Lower leg skin (tissue), 4 donors: ENCODE measurements around the gene TOMM6. TPM values are rescaled to one million over a fixed set of nuclear protein-coding genes. Genes with fewer than 3 reads are reported as not detected.
"Not testable (repeated sequence)": the region's sequence is repeated elsewhere in the genome, so short reads cannot be mapped to it uniquely, and the experiment has no call there.

Experiments used
- DNase-seq, 2 donors: peaks; one replicate each; pipeline ENCODE4 v3.0.0-alpha.2; 2019; ENCODE audit warnings: low spot score in 2 of 2
- H3K4me3 ChIP-seq: fragments of 200-600 bp; sonication (generic); 2 replicates; pipeline ENCODE4 v1.5.1; 2017; ENCODE audit warnings: mild to moderate bottlenecking, low read depth; ENCODE audit not compliant: poor library complexity, severe bottlenecking
- POLR2A ChIP-seq, 2 donors: fragments of 450-650 bp; IDR thresholded peaks; one replicate each; pipeline ENCODE4 v1.6.1; 2016 to 2017; ENCODE audit warnings: antibody characterized with exemption in 2 of 2, mild to moderate bottlenecking in 1 of 2, moderate library complexity in 1 of 2
- WGBS, 2 donors: methylation state at CpG; one replicate each; pipeline ENCODE4 v1.1.5; 2018; 5-methylcytosine and 5-hydroxymethylcytosine counted together
- intact Hi-C: fragments of 100-400 bp; cut with DNase I; formaldehyde crosslinking; loops from one replicate; pipeline ENCODE4 v1.15.0; 2023; ENCODE audit warnings: low total_unique reads
- total RNA-seq, 4 donors: library from RNA; depleted of rRNA; stranded (reverse); fragments of >200 nt; gene quantifications; one replicate each; pipeline ENCODE4 v1.1.0, GENCODE V29; 2016
- TF ChIP-seq, protein P1 (sequence below), 3 donors: fragments of 450-650 bp; IDR thresholded peaks; one replicate each; pipeline ENCODE4 v1.5.1; 2016; ENCODE audit warnings: antibody characterized with exemption in 3 of 3, mild to moderate bottlenecking in 3 of 3, moderate library complexity in 2 of 3

TOMM6 gene
- total RNA-seq, 4 donors from 2014 or later = 90.7 to 136 (median 100) TPM

DNA sequence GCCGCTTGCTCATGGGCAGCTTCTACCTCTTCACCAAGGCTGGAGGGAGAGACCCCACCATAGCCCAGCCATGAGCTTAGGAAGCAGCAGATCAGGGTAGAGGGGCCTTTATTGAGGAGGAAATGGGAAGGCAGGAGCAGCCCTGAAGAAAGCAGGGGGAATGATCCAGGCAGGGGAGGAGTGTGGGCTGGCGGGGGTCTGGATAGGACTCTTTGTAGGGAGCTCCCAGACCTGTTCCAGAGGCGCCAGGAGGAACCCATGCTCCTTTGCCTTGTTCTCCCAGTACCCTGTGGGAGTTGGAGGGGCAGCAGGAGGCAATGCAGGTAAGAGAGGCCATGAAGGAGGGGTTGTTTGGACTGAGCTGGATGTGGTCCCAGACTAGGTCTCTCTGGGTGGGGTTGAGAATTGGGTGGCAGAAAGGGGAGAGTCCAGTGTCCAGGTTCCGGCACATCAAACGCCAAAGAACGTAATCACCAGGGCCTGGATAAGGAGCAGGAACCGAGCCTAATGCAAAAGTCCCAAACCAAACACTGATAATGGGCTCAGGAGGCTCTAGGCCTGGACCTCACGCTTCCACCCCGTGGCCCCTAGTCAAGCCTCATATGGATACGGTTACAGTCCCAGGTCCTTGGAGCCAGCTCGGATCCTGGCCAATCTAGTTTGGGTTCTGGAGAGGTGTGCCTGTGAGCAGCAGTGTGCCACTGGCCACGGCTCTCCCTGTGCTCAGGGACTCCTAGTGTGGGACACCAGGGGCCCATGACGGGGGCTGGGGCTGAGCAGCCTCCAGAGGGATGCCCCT is 28.2 kb upstream of the TOMM6 start:
- no peak for TF ChIP-seq POLR2A (IDR thresholded peaks at IDR 0.05)
- TF ChIP-seq, protein P1, sequence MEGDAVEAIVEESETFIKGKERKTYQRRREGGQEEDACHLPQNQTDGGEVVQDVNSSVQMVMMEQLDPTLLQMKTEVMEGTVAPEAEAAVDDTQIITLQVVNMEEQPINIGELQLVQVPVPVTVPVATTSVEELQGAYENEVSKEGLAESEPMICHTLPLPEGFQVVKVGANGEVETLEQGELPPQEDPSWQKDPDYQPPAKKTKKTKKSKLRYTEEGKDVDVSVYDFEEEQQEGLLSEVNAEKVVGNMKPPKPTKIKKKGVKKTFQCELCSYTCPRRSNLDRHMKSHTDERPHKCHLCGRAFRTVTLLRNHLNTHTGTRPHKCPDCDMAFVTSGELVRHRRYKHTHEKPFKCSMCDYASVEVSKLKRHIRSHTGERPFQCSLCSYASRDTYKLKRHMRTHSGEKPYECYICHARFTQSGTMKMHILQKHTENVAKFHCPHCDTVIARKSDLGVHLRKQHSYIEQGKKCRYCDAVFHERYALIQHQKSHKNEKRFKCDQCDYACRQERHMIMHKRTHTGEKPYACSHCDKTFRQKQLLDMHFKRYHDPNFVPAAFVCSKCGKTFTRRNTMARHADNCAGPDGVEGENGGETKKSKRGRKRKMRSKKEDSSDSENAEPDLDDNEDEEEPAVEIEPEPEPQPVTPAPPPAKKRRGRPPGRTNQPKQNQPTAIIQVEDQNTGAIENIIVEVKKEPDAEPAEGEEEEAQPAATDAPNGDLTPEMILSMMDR (IDR thresholded peaks at IDR 0.05) = no peak
- no peak for DNase-seq
- 83 to 94% methylated on average over 12 to 13 of the region's 13 CpGs for WGBS, 2 donors
- H3K4me3 ChIP-seq = no peak overlapping the region
- intact Hi-C loops = no loop called here

DNA sequence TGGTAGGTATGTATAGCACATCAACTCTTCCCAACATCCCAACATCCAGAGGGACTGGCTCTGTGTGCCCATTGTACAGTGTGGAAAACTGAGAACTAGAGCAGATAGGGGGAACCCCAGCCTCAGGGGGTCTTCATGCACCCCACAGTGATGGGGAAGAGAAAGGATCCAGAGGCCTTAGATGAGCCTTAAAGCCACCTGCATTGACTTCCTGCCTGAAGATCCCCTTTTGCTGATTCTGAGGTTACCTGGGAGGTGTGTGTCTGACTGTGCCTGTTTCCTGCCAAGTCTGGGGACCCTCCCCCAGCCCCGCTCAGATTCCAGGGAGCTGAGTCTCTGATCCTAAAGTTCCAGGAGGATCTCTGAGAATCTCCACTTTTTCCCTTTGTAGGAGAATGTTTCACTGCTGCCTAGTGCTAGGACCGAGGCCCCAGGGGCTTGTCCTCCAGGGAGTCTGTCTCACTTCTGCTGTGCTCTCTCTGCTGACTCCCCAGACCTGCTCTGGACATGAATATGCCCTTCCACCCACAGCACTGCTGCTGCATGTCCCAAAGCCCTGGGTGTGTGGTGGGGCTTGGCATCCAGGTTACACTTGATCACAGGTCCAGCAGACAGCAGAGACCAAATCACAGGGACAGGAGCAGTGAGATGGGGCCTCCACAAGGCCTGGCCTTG is 27.5 kb upstream of the TOMM6 start:
- intact Hi-C loops = no loop called here
- DNase-seq = no peak
- H3K4me3 ChIP-seq = no peak overlapping the region
- WGBS, 2 donors = 82 to 100% methylated on average over 2 of the region's 2 CpGs
- TF ChIP-seq POLR2A (IDR thresholded peaks at IDR 0.05) = no peak
- TF ChIP-seq, protein P1 (IDR thresholded peaks at IDR 0.05) = no peak

DNA sequence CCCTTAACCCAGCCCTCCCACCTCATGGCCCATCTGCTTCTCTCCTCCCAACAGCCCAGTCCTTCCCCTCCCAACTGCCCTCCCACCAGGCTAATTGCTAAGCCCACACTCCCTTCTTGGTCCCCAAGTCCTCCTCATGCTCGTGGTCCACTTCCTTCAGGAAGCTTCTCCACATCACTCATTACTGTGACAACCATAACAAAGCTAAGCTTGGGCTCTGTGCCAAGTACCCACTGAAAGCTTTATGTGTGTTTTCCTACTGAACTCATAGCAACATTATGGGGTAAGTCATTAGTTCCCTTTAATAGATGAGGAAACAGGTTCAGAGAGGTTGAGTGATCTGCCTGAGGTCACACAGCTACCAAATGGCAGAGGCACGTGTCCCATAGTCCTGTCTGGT is 24.0 kb upstream of the TOMM6 start:
- H3K4me3 ChIP-seq = no peak overlapping the region
- intact Hi-C loops = no loop called here
- DNase-seq = no peak
- 40 to 48% methylated on average over 2 of the region's 2 CpGs for WGBS, 2 donors
- TF ChIP-seq, protein P1 (IDR thresholded peaks at IDR 0.05) = no peak
- TF ChIP-seq POLR2A (IDR thresholded peaks at IDR 0.05) = no peak

DNA sequence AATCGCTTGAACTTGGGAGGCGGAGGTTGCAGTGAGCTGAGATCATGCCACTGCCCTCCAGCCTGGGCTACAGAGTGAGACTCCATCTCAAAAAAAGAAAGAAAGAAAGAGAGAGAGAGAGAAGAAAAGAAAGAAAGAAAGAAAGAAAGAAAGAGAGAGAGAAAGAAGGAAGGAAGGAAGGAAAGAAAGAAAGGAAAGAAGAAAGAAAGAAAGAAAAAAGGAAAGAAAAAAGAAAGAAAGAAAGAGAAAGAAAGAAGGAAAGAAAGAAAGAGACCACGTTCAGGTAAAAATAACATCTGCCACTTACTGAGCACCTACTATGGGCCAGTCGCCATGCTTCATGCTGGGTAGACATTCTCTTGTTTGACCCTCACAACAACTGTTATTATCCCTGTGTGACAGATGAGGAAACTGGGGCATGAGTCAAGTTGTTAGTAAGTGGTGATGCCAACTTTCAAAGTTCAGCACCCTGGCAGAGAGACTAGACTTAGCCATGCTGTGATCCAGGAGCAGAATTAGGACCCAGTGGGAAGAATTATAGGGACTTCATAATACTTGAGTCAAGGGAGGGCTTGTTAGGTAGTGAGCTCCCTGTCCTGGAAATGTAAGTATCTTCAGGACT is 21.3 kb upstream of the TOMM6 start:
- 93 to 95% methylated on average over 4 of the region's 4 CpGs for WGBS, 2 donors
- DNase-seq, intact Hi-C loops, H3K4me3 ChIP-seq: not testable (repeated sequence)

DNA sequence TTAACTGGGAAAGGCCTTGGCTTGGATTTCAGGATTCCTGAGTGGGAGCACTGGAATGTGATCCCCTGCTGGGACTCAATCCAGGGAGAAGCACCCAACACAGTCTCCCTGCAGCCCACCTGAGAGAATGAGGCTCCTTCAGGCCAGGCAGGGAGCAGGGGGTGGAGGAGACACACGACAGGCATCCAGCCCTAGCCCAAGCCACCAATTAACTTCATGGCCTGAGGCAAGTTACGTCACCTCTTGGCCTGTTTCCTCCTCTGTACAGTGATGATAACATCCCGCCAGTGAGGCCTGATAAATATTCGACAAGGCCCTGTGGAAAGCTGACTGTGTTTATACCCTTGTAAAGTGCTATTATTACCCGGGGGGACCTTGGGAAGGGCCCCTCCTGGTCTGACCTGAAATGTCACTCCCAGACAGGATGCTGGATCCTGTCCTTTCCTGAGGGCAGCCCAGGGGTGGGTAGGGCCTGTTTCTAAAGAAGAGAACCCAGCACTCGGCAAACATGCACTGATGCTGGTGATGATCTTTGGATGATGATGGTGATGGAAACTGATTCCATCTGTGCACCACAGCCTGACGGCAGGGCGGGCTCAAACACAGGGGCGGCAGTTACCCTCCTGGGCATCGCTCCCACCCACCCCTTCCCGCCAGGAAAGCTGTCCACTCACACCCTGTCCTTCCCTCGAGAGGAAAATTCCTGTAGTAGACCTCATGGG is 20.2 kb upstream of the TOMM6 start:
- TF ChIP-seq, protein P1 (IDR thresholded peaks at IDR 0.05) = no peak
- no peak for TF ChIP-seq POLR2A (IDR thresholded peaks at IDR 0.05)
- no peak overlapping the region for H3K4me3 ChIP-seq
- intact Hi-C loops = no loop called here
- DNase-seq = peak; percentile 63 to 91
- 46 to 50% methylated on average over 12 of the region's 12 CpGs for WGBS, 2 donors
